Measurements from ENCODE around the gene ANKRD55.
"Not testable (repeated sequence)": the region's sequence is repeated elsewhere in the genome, so short reads cannot be mapped to it uniquely, and the experiment has no call there.

Gene ANKRD55

GRCh38 chr5:56154732-56155484 is 78.2 kb downstream of the ANKRD55 start:
- no peak for DNase-seq (ENCODE audit: extremely low spot score)
- ChIA-PET CTCF (no interaction called here), POLR2A (no interaction called here)
- TF ChIP-seq NFRKB (IDR thresholded peaks at IDR 0.05) (no peak), BHLHE40 (IDR thresholded peaks at IDR 0.05; ENCODE audit: borderline replicate concordance) (no peak), ARNT (IDR thresholded peaks at IDR 0.05) (no peak), LEF1 (IDR thresholded peaks at IDR 0.05; ENCODE audit: borderline replicate concordance) (no peak), ZNF384 (IDR thresholded peaks at IDR 0.05) (no peak), CTBP1 (IDR thresholded peaks at IDR 0.05; ENCODE audit: borderline replicate concordance) (no peak), FOXM1 (IDR thresholded peaks at IDR 0.05; ENCODE audit: borderline replicate concordance) (no peak), SUZ12 (IDR thresholded peaks at IDR 0.05) (no peak), SP1 (IDR thresholded peaks at IDR 0.05) (no peak)

- no peak for TF ChIP-seq FOXA1 (IDR thresholded peaks at IDR 0.05)
- CTCF ChIA-PET: no interaction called here
- no peak for DNase-seq (ENCODE audit: extremely low spot score)
- POLR2A ChIA-PET: no interaction called here
Observed at GRCh38 chr5:56152437-56152836, 80.7 kb downstream of the ANKRD55 start.

GRCh38 chr5:56150756-56151155 is 82.4 kb downstream of the ANKRD55 start:
- POLR2A ChIA-PET; DNase-seq (ENCODE audit: extremely low spot score); CTCF ChIA-PET: not testable (repeated sequence)

- no peak for DNase-seq (ENCODE audit: extremely low spot score)
- CTCF ChIA-PET: interaction anchor here (0.7 kb wide), 1 partner anchor 21 kb away, joined by 3 read pairs; no protein-coding TSS in a partner anchor
Observed at GRCh38 chr5:56148453-56148971, 84.6 kb downstream of the ANKRD55 start.

GRCh38 chr5:56147659-56148230 is 85.4 kb downstream of the ANKRD55 start:
- TF ChIP-seq BHLHE40 (IDR thresholded peaks at IDR 0.05; ENCODE audit: borderline replicate concordance) (no peak), ZNF384 (IDR thresholded peaks at IDR 0.05) (no peak), ARNT (IDR thresholded peaks at IDR 0.05) (no peak), FOXA1 (IDR thresholded peaks at IDR 0.05) (no peak), NFRKB (IDR thresholded peaks at IDR 0.05) (no peak), PKNOX1 (IDR thresholded peaks at IDR 0.05) (no peak), ELF4 (IDR thresholded peaks at IDR 0.05) (no peak), SP1 (IDR thresholded peaks at IDR 0.05) (no peak), FOXM1 (IDR thresholded peaks at IDR 0.05; ENCODE audit: borderline replicate concordance) (no peak), L3MBTL2 (conservative IDR thresholded peaks at IDR 0.05) (no peak), SUZ12 (IDR thresholded peaks at IDR 0.05) (no peak)
- ChIA-PET POLR2A (no interaction called here), CTCF (interaction anchor here (0.6 to 0.7 kb wide), 3 partner anchors 13 to 888 kb away, joined by 3 to 5 read pairs (median 3); no protein-coding TSS in a partner anchor)
- DNase-seq (ENCODE audit: extremely low spot score): no peak

More at GRCh38 chr5:56148453-56148971, 84.6 kb downstream of the ANKRD55 start:
- TF ChIP-seq FOXK2 (IDR thresholded peaks at IDR 0.05) (no peak), LEF1 (IDR thresholded peaks at IDR 0.05; ENCODE audit: borderline replicate concordance) (no peak), FOXA1 (IDR thresholded peaks at IDR 0.05) (no peak)
- POLR2A ChIA-PET: no interaction called here

- CTCF ChIA-PET: interaction anchor here (0.7 kb wide), 1 partner anchor 13 kb away, joined by 3 read pairs; no protein-coding TSS in a partner anchor
Observed at GRCh38 chr5:56147106-56147505, 86.0 kb downstream of the ANKRD55 start.

GRCh38 chr5:56146674-56147073 is 86.5 kb downstream of the ANKRD55 start:
- DNase-seq (ENCODE audit: extremely low spot score): no peak
- TF ChIP-seq SUZ12 (IDR thresholded peaks at IDR 0.05) (no peak), TARDBP (IDR thresholded peaks at IDR 0.05) (no peak), ARNT (IDR thresholded peaks at IDR 0.05) (no peak), CTBP1 (IDR thresholded peaks at IDR 0.05; ENCODE audit: borderline replicate concordance) (no peak), PKNOX1 (IDR thresholded peaks at IDR 0.05) (no peak)
- ChIA-PET POLR2A (no interaction called here), CTCF (no interaction called here)

More at GRCh38 chr5:56147106-56147505, 86.0 kb downstream of the ANKRD55 start:
- no peak for DNase-seq (ENCODE audit: extremely low spot score)
- POLR2A ChIA-PET: no interaction called here
- no peak for TF ChIP-seq SP1 (IDR thresholded peaks at IDR 0.05)

GRCh38 chr5:56145511-56145910 is 87.6 kb downstream of the ANKRD55 start:
- ChIA-PET CTCF (no interaction called here), POLR2A (no interaction called here)
- TF ChIP-seq FOXK2 (IDR thresholded peaks at IDR 0.05) (no peak), L3MBTL2 (conservative IDR thresholded peaks at IDR 0.05) (no peak), ARNT (IDR thresholded peaks at IDR 0.05) (no peak), TARDBP (IDR thresholded peaks at IDR 0.05) (no peak), SUZ12 (IDR thresholded peaks at IDR 0.05) (no peak), CTBP1 (IDR thresholded peaks at IDR 0.05; ENCODE audit: borderline replicate concordance) (no peak), NFRKB (IDR thresholded peaks at IDR 0.05) (no peak), ELF4 (IDR thresholded peaks at IDR 0.05) (no peak), FOXM1 (IDR thresholded peaks at IDR 0.05; ENCODE audit: borderline replicate concordance) (no peak), LEF1 (IDR thresholded peaks at IDR 0.05; ENCODE audit: borderline replicate concordance) (no peak), FOXA1 (IDR thresholded peaks at IDR 0.05) (no peak), PKNOX1 (IDR thresholded peaks at IDR 0.05) (no peak), SP1 (IDR thresholded peaks at IDR 0.05) (no peak), BHLHE40 (IDR thresholded peaks at IDR 0.05; ENCODE audit: borderline replicate concordance) (no peak), HDGF (IDR thresholded peaks at IDR 0.05; ENCODE audit: borderline replicate concordance) (no peak), ZNF384 (IDR thresholded peaks at IDR 0.05) (no peak)
- DNase-seq (ENCODE audit: extremely low spot score): no peak

Data from HEK293T (cell line).